ENCODE data around the gene TMEM179. TPM values are rescaled to one million over a fixed set of nuclear protein-coding genes. Genes with fewer than 3 reads are reported as not detected.

The TMEM179 gene
- total and polyA plus RNA-seq, 2 experiments from 2014 or later = 2.2 to 4.3 TPM

- Histone ChIP-seq H3K36me3 (replicated peaks; ENCODE audit: insufficient read depth, low read depth) (no peaks in the 10 kb centered on the region), H3K27me3 (no peaks in the 10 kb centered on the region), H3K27ac (no peak overlapping the region), H3K9me2 (replicated peaks; ENCODE audit: insufficient read depth) (no peaks in the 10 kb centered on the region), H2AFZ (no peak overlapping the region), H3K4me2 (no peak overlapping the region), H4K20me1 (ENCODE audit: insufficient read depth, poor library complexity, severe bottlenecking) (no peaks in the 10 kb centered on the region), H3K4me3 (no peak overlapping the region), H3K9me3 (ENCODE audit: low read depth) (no peaks in the 10 kb centered on the region), H3K79me2 (no peaks in the 10 kb centered on the region), H3K4me1 (ENCODE audit: insufficient read depth) (no peaks in the 10 kb centered on the region)
- no peak for TF ChIP-seq CTCF (IDR thresholded peaks at IDR 0.05; ENCODE audit: poor library complexity)
- TF ChIP-seq EZH2phosphoT487 (IDR thresholded peaks at IDR 0.05; ENCODE audit: low read depth, severe bottlenecking, unreplicated experiment) = no peak
- TF ChIP-seq EZH2 (IDR thresholded peaks at IDR 0.05; ENCODE audit: borderline replicate concordance) = no peak
- 90% methylated on average over 8 of the region's 14 CpGs for WGBS (ENCODE audit: low lambda C conversion rate, missing lambda C conversion rate)
- no peak for DNase-seq (ENCODE audit: low spot score)
These were observed 56.4 kb downstream of the TMEM179 start for GRCh38 chr14:104547998-104548700.

DNA sequence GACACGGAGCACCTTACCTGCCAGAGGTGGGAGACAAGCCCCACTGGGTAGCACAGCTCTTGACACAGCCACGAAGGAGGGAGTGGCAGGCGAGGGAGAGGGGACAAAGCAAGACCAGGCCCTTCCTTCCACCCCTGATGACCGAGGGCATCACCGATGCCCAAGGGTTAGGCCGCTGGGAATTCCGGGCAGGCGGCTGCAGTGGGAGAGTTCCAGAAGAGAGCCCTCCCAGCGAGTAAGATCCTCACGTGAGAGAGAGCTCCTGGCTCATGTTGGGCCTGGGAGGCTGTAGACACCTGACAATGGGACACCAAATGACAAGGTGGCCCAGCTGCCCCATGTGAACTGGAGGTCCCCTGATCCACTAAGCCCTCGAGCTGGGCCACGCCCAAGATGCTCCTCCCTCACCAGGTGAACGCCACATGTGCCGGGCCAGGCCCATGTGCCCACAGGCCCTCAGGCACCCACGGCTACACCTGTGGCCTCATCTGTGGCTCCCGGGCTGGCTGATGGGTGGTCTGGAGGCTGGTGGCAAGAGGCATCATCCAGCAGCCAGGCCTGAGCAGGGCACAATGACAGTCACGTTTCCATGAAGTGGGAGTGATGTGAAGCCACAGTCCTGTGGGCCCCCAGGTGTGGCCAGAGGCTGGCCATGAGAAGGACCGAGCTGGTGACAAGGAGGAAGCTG is 57.1 kb downstream of the TMEM179 start:
- H3K27ac ChIP-seq = no peak overlapping the region
- H3K4me3 ChIP-seq = no peak overlapping the region

DNA sequence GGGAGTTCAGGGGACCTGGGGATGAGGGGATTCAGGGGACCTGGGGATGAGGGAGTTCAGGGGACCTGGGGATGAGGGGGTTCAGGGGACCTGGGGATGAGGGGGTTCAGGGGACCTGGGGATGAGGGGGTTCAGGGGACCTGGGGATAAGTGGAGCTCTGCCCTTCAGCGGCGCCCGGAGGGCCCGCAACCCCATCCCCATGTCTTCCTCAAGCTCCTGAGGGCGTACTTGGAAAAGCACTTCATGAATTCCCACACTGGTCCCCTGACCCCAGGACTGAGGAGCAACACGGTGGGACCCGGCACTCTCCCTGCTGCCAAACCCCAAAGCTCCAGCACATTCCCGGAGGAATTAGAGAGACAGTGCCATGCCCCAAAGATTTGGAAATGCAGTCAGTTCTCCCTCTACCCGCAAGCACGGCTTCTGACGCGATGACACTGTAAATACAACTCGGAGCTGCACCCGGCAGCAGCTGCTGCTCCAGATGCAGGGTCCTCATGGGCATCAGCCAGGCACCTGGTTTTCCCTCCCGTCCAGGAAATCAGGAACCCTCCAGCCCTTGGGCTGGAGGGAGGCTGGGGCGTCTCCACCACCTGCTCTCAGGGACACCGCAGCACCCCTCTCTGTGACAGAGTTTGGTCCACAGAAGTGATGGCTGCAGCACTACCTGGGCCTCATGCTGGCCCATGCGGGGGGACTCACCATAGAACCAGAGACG is 57.8 kb downstream of the TMEM179 start:
- Histone ChIP-seq H3K79me2 (no peaks in the 10 kb centered on the region), H3K27me3 (no peaks in the 10 kb centered on the region), H3K36me3 (replicated peaks; ENCODE audit: insufficient read depth, low read depth) (no peaks in the 10 kb centered on the region), H3K4me3 (no peak overlapping the region), H3K9me3 (ENCODE audit: low read depth) (no peaks in the 10 kb centered on the region), H2AFZ (no peak overlapping the region), H3K9me2 (replicated peaks; ENCODE audit: insufficient read depth) (no peaks in the 10 kb centered on the region), H3K4me2 (no peak overlapping the region), H3K27ac (no peak overlapping the region), H3K4me1 (ENCODE audit: insufficient read depth) (no peaks in the 10 kb centered on the region), H4K20me1 (ENCODE audit: insufficient read depth, poor library complexity, severe bottlenecking) (no peaks in the 10 kb centered on the region)
- 81% methylated on average over 16 of the region's 19 CpGs for WGBS (ENCODE audit: low lambda C conversion rate, missing lambda C conversion rate)
- no peak for TF ChIP-seq CTCF (IDR thresholded peaks at IDR 0.05; ENCODE audit: poor library complexity)
- TF ChIP-seq EZH2phosphoT487 (IDR thresholded peaks at IDR 0.05; ENCODE audit: low read depth, severe bottlenecking, unreplicated experiment) = no peak
- no peak for TF ChIP-seq EZH2 (IDR thresholded peaks at IDR 0.05; ENCODE audit: borderline replicate concordance)
- no peak for DNase-seq (ENCODE audit: low spot score)

More for the DNA sequence above, 57.1 kb downstream of the TMEM179 start:
- H3K36me3 ChIP-seq (replicated peaks; ENCODE audit: insufficient read depth, low read depth) = no peaks in the 10 kb centered on the region
- 93% methylated on average over 18 of the region's 18 CpGs for WGBS (ENCODE audit: low lambda C conversion rate, missing lambda C conversion rate)
- H3K4me1 ChIP-seq (ENCODE audit: insufficient read depth) = no peaks in the 10 kb centered on the region
- no peak overlapping the region for H3K4me2 ChIP-seq
- H3K79me2 ChIP-seq = no peaks in the 10 kb centered on the region
- H3K9me3 ChIP-seq (ENCODE audit: low read depth) = no peaks in the 10 kb centered on the region
- no peaks in the 10 kb centered on the region for H3K27me3 ChIP-seq
- H3K9me2 ChIP-seq (replicated peaks; ENCODE audit: insufficient read depth) = no peaks in the 10 kb centered on the region
- H4K20me1 ChIP-seq (ENCODE audit: insufficient read depth, poor library complexity, severe bottlenecking) = no peaks in the 10 kb centered on the region
- H2AFZ ChIP-seq = no peak overlapping the region
- TF ChIP-seq EZH2phosphoT487 (IDR thresholded peaks at IDR 0.05; ENCODE audit: low read depth, severe bottlenecking, unreplicated experiment) = no peak
- TF ChIP-seq CTCF (IDR thresholded peaks at IDR 0.05; ENCODE audit: poor library complexity) = no peak
- TF ChIP-seq EZH2 (IDR thresholded peaks at IDR 0.05; ENCODE audit: borderline replicate concordance) = no peak
- no peak for DNase-seq (ENCODE audit: low spot score)
